GM21367 (cell line): ENCODE results near the gene GABRE.

ENCODE experiments used
- ATAC-seq: cut with Tn5 transposase; IDR thresholded peaks from one replicate; pipeline ENCODE4 v1.9.1; 2021; ENCODE audit not compliant: unreplicated experiment

Gene GABRE, protein sequence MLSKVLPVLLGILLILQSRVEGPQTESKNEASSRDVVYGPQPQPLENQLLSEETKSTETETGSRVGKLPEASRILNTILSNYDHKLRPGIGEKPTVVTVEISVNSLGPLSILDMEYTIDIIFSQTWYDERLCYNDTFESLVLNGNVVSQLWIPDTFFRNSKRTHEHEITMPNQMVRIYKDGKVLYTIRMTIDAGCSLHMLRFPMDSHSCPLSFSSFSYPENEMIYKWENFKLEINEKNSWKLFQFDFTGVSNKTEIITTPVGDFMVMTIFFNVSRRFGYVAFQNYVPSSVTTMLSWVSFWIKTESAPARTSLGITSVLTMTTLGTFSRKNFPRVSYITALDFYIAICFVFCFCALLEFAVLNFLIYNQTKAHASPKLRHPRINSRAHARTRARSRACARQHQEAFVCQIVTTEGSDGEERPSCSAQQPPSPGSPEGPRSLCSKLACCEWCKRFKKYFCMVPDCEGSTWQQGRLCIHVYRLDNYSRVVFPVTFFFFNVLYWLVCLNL

GRCh38 chrX:151974336-151975227 lies at the start of gene GABRE:
Gene GABRE, minus strand, starts transcription at chrX:151974676. Its CDS starts 51 bp downstream, at chrX:151974625.
- no peak for ATAC-seq

- ATAC-seq: no peak
These were observed 46.4 kb upstream of the GABRE start for GRCh38 chrX:152020888-152021287.

- no peak for ATAC-seq
These were observed 25.3 kb upstream of the GABRE start for GRCh38 chrX:151999813-152000212.

DNA sequence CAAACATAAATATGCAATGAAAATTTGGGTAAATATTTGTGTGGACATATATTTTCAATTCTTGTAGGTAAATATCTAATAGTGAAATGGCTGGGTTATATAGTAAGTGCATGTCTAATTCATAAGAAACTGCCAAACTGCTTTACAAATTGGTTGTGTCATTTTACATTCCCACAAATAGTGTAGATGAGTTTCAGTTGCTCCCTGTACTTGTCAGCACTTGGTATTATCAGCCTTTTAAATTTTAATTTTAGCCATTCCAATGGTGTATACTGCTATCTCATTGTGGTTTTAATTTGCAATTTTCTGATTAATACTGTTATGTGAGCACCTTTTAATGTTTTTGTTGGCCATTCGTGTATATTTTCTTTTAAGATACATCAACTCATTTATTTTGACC lies 23.1 kb upstream of the GABRE start:
- ATAC-seq: no peak

DNA sequence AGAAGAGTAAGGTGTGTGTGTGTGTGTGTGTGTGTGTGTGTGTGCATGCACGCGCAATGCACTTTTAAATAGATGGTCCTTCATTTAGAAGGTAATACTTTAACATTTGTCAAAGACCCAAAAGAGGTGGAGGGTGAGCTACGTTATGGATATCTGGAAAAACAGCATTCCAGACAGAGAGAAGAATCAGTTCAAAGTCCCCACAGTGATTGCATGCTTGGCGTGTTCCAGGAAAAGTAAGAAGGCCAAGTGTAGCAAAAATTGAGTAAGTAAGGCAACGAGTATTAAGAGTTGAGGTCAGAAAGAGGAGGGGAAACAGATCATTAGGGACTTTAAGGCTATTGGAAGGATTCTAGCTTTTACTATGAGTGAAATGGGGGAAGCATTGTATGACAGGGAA lies 21.9 kb upstream of the GABRE start:
- ATAC-seq: no peak

DNA sequence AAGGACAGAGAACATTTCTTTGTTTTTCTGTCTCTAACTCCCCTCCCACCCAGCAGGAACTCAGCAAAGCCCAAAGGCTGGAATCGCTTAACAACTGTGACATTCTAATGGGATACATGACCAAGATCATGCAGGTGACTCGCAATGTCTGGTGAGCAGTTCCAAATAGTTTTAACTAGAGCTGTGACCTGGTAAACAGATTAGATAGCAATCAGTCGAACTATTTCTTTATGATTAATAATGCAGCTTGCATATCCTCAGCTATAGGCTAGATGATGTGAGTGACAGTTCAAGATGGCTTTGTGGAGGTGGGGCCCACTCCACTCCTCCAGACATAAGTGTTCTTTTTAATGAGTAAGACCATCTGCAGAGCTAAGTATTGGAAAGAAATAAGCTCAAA lies 20.0 kb upstream of the GABRE start:
- no peak for ATAC-seq

GRCh38 chrX:151988706-151989299 lies 14.3 kb upstream of the GABRE start:
- ATAC-seq: no peak

DNA sequence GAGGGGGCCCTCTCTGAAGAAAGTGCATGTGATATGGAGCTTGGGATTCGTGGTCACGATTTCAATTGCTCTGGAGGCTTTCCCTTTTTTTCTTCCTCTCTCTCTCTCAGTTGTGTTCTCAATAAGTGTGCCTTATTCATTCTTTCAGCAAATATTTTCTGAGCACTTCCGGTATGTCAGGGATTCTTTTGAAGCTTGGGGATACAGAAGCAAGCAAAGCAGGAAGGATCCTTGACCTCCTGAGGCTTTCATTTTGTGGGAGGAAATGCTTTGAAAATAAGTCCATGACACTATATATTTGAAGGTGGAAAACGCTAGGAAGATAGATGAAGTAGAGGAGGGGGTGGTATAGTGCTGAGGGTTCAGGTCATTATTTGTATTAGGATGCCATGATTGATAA lies 12.6 kb upstream of the GABRE start:
- no peak for ATAC-seq

GRCh38 chrX:151985955-151986354 lies 11.5 kb upstream of the GABRE start:
- no peak for ATAC-seq

DNA sequence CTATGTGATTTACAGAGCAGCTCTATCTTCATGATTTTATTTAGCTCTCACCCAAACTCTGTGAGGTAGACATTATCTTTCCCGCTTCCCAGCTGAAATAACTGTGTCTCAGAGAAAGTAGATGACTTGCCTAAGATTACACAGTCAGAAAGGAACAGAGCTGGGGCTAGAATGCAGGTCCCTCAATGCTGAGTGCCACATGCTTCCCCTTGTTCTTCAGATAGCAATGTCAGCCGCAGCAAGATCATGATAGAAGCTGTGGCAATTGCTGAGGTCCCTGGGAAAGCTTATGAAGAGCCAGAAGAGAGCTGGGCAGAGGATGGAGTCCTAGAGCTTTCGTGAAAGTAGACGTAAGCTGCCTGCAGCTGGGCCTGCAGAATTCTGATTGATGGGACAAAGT lies 11.1 kb upstream of the GABRE start:
- ATAC-seq: no peak

GRCh38 chrX:151984902-151985301 lies 10.4 kb upstream of the GABRE start:
- ATAC-seq: no peak

GRCh38 chrX:151984328-151984727 lies 9.9 kb upstream of the GABRE start:
- ATAC-seq: no peak

DNA sequence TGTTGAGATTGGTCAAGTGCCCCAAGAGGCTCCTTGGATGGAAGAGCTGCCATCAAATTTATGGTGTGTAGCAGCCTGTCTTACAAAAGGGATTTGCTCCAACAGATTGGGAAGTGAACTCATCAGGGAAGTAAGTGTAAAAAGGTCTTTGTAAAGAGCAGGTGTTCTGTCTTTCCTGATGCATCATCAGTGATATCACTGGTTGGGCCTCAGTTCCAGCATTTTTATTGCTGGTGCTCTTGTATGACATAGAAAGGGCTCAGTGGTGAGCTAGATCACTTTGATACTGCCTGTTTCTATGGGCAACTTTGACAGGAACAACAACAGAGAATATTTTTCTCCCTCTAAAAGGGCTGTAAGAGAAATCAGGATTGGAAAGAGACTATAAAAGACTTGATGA lies 8.7 kb upstream of the GABRE start:
- no peak for ATAC-seq

GRCh38 chrX:151982222-151982621 lies 7.7 kb upstream of the GABRE start:
- ATAC-seq: no peak

- ATAC-seq: no peak
These were observed 6.7 kb upstream of the GABRE start for GRCh38 chrX:151981129-151981528.

- ATAC-seq: no peak
These were observed 3.4 kb upstream of the GABRE start for GRCh38 chrX:151977923-151978322.

DNA sequence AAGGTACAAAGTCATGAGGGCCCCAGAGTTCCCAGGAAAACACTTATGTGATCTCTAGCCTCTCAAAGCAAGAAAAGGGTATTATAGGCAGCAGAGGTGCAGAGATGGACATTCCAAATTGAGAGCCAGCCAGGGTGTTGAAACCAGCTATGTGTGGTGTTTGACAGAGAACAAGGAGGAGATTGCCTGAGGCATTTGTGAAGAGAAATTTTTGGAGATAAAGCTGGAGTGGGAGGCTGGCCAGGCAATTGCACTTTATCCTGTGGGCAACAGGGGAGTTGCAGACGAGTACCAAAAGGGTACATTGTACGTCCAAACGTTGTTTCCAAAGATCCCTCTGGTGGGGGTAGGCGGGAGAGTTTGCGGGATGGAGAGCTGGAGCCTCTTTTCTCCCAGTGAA lies 2.5 kb upstream of the GABRE start:
- no peak for ATAC-seq

DNA sequence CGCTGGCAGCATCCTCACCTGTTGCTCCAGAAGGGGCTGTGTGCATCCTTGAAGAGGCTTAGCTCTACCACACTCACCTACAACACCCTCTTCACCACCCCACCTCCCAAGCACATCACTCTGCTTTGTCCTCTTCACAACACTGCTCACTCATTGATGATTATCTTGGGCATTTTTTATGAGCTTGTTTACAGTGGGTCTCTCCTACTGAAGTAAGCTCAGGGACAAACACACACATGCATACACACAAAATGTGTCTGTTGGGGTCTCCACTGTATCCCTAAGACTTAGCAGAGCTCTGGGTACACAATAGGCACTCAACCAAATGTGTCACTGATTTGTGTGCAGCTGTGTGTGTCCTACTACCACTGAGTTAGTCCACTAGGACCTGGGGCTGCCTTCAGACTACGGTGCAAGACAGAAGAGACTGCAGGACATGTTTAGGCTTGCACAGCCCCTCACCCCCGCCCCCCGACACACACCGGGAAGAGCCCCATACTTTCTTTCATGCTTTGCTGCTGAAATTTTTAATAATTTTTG lies 1.3 kb upstream of the GABRE start:
- ATAC-seq: no peak

- no peak for ATAC-seq
These were observed 735 bp upstream of the GABRE start for GRCh38 chrX:151975228-151975593.

- ATAC-seq: no peak
These were observed 583 bp downstream of the GABRE start for GRCh38 chrX:151973851-151974335.

GRCh38 chrX:151973060-151973661 lies 1.3 kb downstream of the GABRE start:
- ATAC-seq: no peak
